Hepatocyte (in vitro differentiated cells): ENCODE results near the gene MMP12. TPM values are rescaled to one million over a fixed set of nuclear protein-coding genes. Genes with fewer than 3 reads are reported as not detected.

Experiments used
- DNase-seq: peaks from one replicate; pipeline ENCODE4 v3.0.0-alpha.2; 2016; ENCODE audit warnings: low spot score
- H2AFZ ChIP-seq: fragments of 200-600 bp; sonication (generic); 2 replicates; pipeline ENCODE4 v1.6.0; 2016; ENCODE audit warnings: antibody characterized with exemption, mild to moderate bottlenecking
- H3K27ac ChIP-seq: fragments of 200-600 bp; sonication (generic); 2 replicates; pipeline ENCODE4 v1.5.1; 2016; ENCODE audit warnings: mild to moderate bottlenecking
- H3K27me3 ChIP-seq: fragments of 200-600 bp; sonication (generic); 2 replicates; pipeline ENCODE4 v1.6.1; 2016
- H3K36me3 ChIP-seq: fragments of 200-600 bp; sonication (generic); replicated peaks from 2 replicates; pipeline ENCODE4 v1.5.1; 2016; ENCODE audit warnings: low read depth; ENCODE audit not compliant: insufficient read depth
- H3K4me1 ChIP-seq: fragments of 200-600 bp; sonication (generic); 2 replicates; pipeline ENCODE4 v1.5.1; 2016; ENCODE audit warnings: mild to moderate bottlenecking, moderate library complexity; ENCODE audit not compliant: insufficient read depth
- H3K4me2 ChIP-seq: fragments of 200-600 bp; sonication (generic); 2 replicates; pipeline ENCODE4 v1.6.0; 2016
- H3K4me3 ChIP-seq: fragments of 200-600 bp; sonication (generic); 2 replicates; pipeline ENCODE4 v1.5.1; 2016; ENCODE audit warnings: mild to moderate bottlenecking
- H3K79me2 ChIP-seq: fragments of 200-600 bp; sonication (generic); 2 replicates; pipeline ENCODE4 v1.6.0; 2017; ENCODE audit warnings: mild to moderate bottlenecking
- H3K9me2 ChIP-seq: fragments of 200-600 bp; sonication (generic); replicated peaks from 2 replicates; pipeline ENCODE4 v1.6.0; 2017; ENCODE audit warnings: mild to moderate bottlenecking; ENCODE audit not compliant: insufficient read depth
- H3K9me3 ChIP-seq: fragments of 200-600 bp; sonication (generic); 2 replicates; pipeline ENCODE4 v1.5.1; 2016; ENCODE audit warnings: low read depth, mild to moderate bottlenecking
- H4K20me1 ChIP-seq: fragments of 200-600 bp; sonication (generic); 2 replicates; pipeline ENCODE4 v1.6.0; 2016; ENCODE audit warnings: mild to moderate bottlenecking; ENCODE audit not compliant: insufficient read depth, poor library complexity, severe bottlenecking
- CTCF ChIP-seq: fragments of 200-600 bp; sonication (generic); IDR thresholded peaks from 2 replicates; pipeline ENCODE4 v1.5.1; 2016; ENCODE audit warnings: antibody characterized with exemption, mild to moderate bottlenecking; ENCODE audit not compliant: poor library complexity
- EZH2 ChIP-seq: fragments of 200-600 bp; sonication (generic); IDR thresholded peaks from 2 replicates; pipeline ENCODE4 v1.6.1; 2016; ENCODE audit warnings: antibody characterized with exemption, mild to moderate bottlenecking, borderline replicate concordance
- EZH2phosphoT487 ChIP-seq: fragments of 200-600 bp; sonication (generic); IDR thresholded peaks from one replicate; pipeline ENCODE4 v1.6.1; 2018; ENCODE audit warnings: antibody characterized with exemption, mild to moderate bottlenecking, low read depth, moderate library complexity; ENCODE audit not compliant: unreplicated experiment, severe bottlenecking
- WGBS: methylation state at CpG from one replicate; pipeline ENCODE4 v1.1.6; 2016; ENCODE audit warnings: low lambda C conversion rate; ENCODE audit errors: missing lambda C conversion rate; 5-methylcytosine and 5-hydroxymethylcytosine counted together
- polyA plus RNA-seq: library from polyadenylated mRNA; unstranded; fragments of >200 nt; fragmentation: Nextera tagmentation; extraction: Ambion mirVana; gene quantifications from 2 replicates; pipeline ENCODE4 v1.2.1, GENCODE V29; 2016
- small RNA-seq: library from RNA; depleted of rRNA; stranded (forward); fragments of <200 nt; gene quantifications from one replicate; pipeline ENCODE3, GENCODE V24; 2014
- total RNA-seq: library from RNA; depleted of rRNA; stranded (reverse); fragments of >200 nt; gene quantifications from 2 replicates; pipeline ENCODE4 v1.2.3, GENCODE V29; 2014

MMP12 gene
- total and polyA plus RNA-seq, 2 experiments from 2014 or later, result 0.57 to 0.60 TPM

DNA sequence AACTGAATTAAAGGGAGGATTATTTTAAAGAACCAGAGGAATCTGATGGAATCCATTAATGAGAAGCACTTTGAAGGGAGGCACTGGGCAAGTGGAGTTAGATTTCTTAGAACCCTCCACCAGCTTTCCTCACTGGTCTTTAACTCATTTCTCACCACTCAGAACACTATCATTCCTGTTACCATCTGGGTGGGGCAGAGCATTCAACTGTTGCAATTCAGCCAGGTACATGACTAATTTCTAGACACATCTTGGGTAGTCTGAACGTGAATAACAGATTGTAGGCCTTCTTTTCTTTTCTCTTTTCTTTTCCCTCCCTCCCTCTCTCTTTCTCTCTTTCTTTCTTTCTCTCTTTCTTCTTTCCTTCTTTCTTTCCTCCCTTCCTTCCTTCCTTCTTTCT lies 61.3 kb downstream of the MMP12 start:
- Histone ChIP-seq H3K36me3 (no peaks in the 10 kb centered on the region), H4K20me1 (no peaks in the 10 kb centered on the region), H3K4me3 (no peak overlapping the region), H3K9me3 (no peaks in the 10 kb centered on the region), H2AFZ (no peak overlapping the region), H3K9me2 (no peaks in the 10 kb centered on the region), H3K4me2 (no peak overlapping the region), H3K4me1 (no peaks in the 10 kb centered on the region), H3K27me3 (no peaks in the 10 kb centered on the region), H3K79me2 (no peaks in the 10 kb centered on the region), H3K27ac (no peak overlapping the region)
- DNase-seq, result no peak
- 100% methylated on average over 1 of the region's 1 CpG for WGBS
- TF ChIP-seq EZH2phosphoT487, result no peak
- TF ChIP-seq EZH2, result no peak
- no peak for TF ChIP-seq CTCF

Small RNAs within 50 kb of the gene (small RNA-seq; reads per million reads assigned to genes)
- not detected for gene RNU7-159P

Other genes with a start within 250 kb of the MMP12 start
- not detected in 2 replicates for gene MMP20, start 249.7 kb downstream of the MMP12 start, total RNA-seq
- not detected in 2 replicates for gene MMP20, start 249.7 kb downstream of the MMP12 start, polyA plus RNA-seq
- not detected in 2 replicates for gene MMP27, start 169.2 kb downstream of the MMP12 start, total RNA-seq
- not detected in 2 replicates for gene MMP27, start 169.2 kb downstream of the MMP12 start, polyA plus RNA-seq
- gene MMP8, start 150.0 kb downstream of the MMP12 start, total RNA-seq, result 0.37 TPM in 1 of 2 replicates, not detected in the other
- gene MMP8, start 150.0 kb downstream of the MMP12 start, polyA plus RNA-seq, result not detected in 2 replicates
- gene MMP10, start 94.4 kb downstream of the MMP12 start, total RNA-seq, result 1.2 and 2.3 TPM in 2 replicates
- 1.5 TPM in 2 replicates for gene MMP10, start 94.4 kb downstream of the MMP12 start, polyA plus RNA-seq
- gene MMP1, start 76.8 kb downstream of the MMP12 start, total RNA-seq, result 24.6 and 30.2 TPM in 2 replicates
- gene MMP1, start 76.8 kb downstream of the MMP12 start, polyA plus RNA-seq, result 8.4 and 10.1 TPM in 2 replicates
- gene MMP3, start 31.4 kb downstream of the MMP12 start, total RNA-seq, result 0.97 and 2.8 TPM in 2 replicates
- 0.61 and 0.93 TPM in 2 replicates for gene MMP3, start 31.4 kb downstream of the MMP12 start, polyA plus RNA-seq
- gene MMP13, start 80.8 kb upstream of the MMP12 start, total RNA-seq, result 0.57 TPM in 1 of 2 replicates, not detected in the other
- not detected in 2 replicates for gene MMP13, start 80.8 kb upstream of the MMP12 start, polyA plus RNA-seq
- 75.5 and 78.4 TPM in 2 replicates for gene DCUN1D5, start 217.2 kb upstream of the MMP12 start, total RNA-seq
- 54.5 and 56.4 TPM in 2 replicates for gene DCUN1D5, start 217.2 kb upstream of the MMP12 start, polyA plus RNA-seq
- gene DYNC2H1, start 234.4 kb upstream of the MMP12 start, total RNA-seq, result 16.2 and 16.9 TPM in 2 replicates
- 4.4 and 5.6 TPM in 2 replicates for gene DYNC2H1, start 234.4 kb upstream of the MMP12 start, polyA plus RNA-seq